Measurements from ENCODE around the gene ZNF346.

Gene ZNF346

DNA sequence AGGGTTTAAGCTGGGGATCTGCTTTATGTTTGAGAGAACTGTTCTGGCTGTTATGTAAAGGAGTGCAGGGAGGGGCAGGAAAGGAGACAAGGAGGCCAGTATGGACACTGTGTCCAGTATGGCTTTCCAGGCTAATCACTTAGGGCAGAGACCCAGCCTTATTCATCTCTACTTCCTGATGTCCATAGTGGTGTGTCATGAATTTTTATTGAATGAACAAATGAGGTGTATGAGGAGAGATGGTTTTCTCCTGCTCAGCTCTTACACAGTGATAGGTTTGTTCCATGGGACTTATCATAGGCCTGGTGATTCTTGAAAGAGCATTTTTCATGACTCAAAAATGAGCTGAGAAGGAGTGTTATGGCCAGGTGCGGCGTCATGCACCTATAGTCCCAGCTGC, 43.7 kb downstream of the ZNF346 start:
- in situ Hi-C loops (cut with MboI; ENCODE audit: low sequenced_read_pairs) = no loop called here

DNA sequence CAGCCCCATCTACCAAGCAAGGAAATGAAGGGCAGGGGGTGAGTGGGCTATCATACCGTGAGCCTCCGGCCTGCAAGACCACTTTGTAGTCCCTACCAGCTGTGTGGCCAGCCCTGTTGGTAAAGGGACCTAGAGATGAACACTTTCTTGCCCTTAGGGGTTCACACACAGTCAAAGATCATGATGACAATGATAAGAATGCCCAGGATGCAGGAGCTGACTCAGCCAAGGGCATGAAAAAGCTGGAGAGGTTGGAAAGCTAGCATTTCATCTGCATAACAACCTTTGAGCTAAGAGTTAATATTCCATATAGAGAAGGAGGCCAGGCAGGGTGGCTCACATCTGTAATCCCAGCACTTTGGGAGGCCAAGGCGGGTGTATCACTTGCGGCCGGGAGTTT, 45.0 kb downstream of the ZNF346 start:
- in situ Hi-C loops (cut with MboI; ENCODE audit: low sequenced_read_pairs) = no loop called here

- in situ Hi-C loops (cut with MboI; ENCODE audit: low sequenced_read_pairs) = no loop called here
Observed at GRCh38 chr5:177070536-177071191, 48.2 kb downstream of the ZNF346 start.

DNA sequence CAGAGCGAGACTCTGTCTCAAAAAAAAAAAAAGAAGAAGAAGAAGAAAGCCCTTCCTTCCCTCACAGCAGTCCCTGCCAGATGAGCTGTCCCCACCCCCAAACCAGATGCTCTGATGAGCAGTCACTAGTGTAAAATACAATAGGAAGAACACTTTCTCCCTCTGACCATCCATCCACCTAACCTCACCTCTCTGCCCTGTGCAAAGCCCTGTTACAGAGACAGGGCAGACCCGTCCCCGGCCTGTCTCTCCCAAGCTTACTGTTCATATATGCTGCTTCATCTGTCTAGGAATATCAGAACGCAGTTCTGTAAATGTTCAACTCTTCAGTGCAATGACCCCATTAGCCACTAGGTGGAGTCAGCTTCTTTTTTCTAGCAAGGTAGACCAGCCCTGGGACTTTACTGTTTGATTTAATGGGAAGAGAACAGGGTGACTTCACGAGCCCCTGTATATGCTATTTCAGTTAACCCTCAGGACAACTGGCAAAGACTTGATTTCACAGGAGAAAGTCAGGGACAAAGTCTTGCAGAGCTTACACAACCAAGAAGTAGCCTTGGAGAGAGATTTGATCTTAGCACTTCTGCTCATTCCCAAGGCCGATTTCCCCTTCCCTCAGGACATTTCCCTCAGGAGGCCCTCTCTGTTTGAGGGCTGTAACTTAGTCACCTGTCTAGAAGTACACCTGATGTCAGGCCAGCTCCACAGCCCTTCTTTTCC, 49.3 kb downstream of the ZNF346 start:
- in situ Hi-C loops (cut with MboI; ENCODE audit: low sequenced_read_pairs) = no loop called here

DNA sequence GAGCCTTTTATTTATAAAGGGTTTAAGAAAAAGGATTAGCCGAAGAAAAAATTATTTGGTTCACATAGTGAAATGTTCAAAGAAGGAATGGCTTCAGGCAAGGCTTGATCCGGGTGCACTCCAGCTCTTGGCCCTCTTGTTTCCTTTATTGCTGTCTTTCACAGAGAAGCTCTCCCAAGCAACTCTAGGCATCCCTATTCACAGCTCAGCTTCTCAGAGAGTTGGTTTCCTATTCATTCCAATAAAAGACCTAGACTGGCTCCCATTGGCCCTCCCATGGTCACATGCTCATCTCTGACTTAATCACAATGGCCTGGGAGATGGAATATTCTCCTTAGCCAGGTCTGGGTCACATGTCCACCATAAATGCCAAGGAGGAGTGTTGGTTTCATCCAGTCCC, 54.8 kb downstream of the ZNF346 start:
- in situ Hi-C loops (cut with MboI; ENCODE audit: low sequenced_read_pairs) = no loop called here

- in situ Hi-C loops (cut with MboI; ENCODE audit: low sequenced_read_pairs) = no loop called here
Observed at GRCh38 chr5:177079606-177080005, 57.1 kb downstream of the ZNF346 start.

GRCh38 chr5:177080265-177080664, 57.8 kb downstream of the ZNF346 start:
- in situ Hi-C loops (cut with MboI; ENCODE audit: low sequenced_read_pairs) = no loop called here

- in situ Hi-C loops (cut with MboI; ENCODE audit: low sequenced_read_pairs) = no loop called here
Observed at GRCh38 chr5:177081859-177082258, 59.4 kb downstream of the ZNF346 start.

DNA sequence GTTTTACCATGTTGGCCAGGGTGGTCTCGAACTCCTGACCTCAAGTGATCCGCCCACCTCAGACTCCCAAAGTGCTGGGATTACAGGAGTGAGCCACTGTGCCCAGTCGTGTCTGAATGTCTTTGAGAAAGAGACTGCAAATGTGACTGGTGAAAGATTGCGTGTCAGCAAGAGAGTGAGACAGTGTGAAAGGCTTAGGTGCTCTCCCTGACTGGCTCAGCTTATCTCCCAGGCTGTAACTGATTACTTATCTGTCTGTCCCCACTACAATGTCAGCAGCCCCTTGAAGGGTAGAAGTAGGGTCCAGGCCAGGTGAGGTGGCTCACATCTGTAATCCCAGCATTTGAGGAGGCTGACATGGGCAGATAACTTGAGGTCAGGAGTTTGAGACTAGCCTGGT, 60.9 kb downstream of the ZNF346 start:
- in situ Hi-C loops (cut with MboI; ENCODE audit: low sequenced_read_pairs) = no loop called here

- in situ Hi-C loops (cut with MboI; ENCODE audit: low sequenced_read_pairs) = no loop called here
Observed at GRCh38 chr5:177084175-177084574, 61.7 kb downstream of the ZNF346 start.

- in situ Hi-C loops (cut with MboI; ENCODE audit: low sequenced_read_pairs) = no loop called here
Observed at GRCh38 chr5:177085985-177086653, 63.6 kb downstream of the ZNF346 start.

DNA sequence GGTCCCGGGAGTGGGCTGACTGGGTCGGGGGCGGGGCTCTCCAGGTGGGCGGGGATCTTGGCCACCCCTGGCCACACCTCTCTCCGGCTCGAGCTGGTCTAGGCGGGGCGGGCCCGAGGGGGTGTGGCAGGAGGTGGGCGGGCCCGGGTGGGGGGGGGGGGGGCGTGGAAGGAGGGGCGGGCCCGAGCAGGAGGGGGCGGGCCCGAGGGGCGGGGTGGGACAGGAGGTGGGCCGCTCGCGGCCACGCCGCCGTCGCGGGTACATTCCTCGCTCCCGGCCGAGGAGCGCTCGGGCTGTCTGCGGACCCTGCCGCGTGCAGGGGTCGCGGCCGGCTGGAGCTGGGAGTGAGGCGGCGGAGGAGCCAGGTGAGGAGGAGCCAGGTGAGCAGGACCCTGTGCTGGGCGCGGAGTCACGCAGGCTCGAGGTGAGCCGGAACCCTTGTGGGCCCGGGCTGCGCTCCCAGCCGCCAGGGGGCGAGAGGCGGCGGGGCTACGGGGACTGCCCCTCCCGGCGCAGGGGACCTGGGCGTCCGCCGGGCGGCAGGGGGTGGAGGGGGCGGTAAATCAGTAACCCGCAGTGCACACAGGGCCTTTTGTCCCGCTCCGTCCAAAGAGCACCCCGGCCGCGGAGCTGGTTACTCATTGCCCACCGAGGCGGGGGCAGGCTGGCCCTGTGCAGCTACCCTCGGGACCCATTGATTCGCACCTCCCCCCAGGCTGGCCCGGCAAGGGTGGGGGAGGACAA, 64.3 kb downstream of the ZNF346 start, which contains the start of gene FGFR4:
Gene FGFR4 (plus strand): TSS at position 262 of the 744 bp plus-strand sequence. CDS start 2,688 bp downstream, outside the sequence.
- in situ Hi-C loops (cut with MboI; ENCODE audit: low sequenced_read_pairs) = no loop called here

GRCh38 chr5:177087398-177088005, 65.0 kb downstream of the ZNF346 start:
- in situ Hi-C loops (cut with MboI; ENCODE audit: low sequenced_read_pairs) = no loop called here

DNA sequence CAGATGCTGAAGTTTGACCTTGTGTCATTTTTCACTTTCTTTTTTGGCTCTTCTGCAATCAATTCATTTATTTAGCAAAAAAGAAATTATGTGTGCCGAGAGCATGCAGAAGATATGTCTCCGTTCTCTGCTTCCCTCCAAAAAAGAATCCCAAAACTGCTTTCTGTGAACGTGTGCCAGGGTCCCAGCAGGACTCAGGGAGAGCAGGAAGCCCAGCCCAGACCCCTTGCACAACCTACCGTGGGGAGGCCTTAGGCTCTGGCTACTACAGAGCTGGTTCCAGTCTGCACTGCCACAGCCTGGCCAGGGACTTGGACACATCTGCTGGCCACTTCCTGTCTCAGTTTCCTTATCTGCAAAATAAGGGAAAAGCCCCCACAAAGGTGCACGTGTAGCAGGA, 66.6 kb downstream of the ZNF346 start:
- in situ Hi-C loops (cut with MboI; ENCODE audit: low sequenced_read_pairs) = no loop called here

- in situ Hi-C loops (cut with MboI; ENCODE audit: low sequenced_read_pairs) = no loop called here
Observed at GRCh38 chr5:177089825-177090641, 67.5 kb downstream of the ZNF346 start.

DNA sequence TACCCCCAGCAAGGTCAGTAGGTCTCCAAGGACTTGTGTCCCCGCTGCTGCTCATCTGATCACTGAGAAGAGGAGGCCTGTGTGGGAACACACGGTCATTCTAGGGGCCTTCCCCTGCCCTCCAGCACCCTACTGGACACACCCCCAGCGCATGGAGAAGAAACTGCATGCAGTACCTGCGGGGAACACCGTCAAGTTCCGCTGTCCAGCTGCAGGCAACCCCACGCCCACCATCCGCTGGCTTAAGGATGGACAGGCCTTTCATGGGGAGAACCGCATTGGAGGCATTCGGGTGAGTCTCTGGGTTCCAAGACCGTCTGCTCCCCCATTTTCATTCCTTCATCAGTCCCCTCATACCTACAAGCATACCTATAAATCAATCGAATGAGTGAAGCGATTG, 68.3 kb downstream of the ZNF346 start:
- in situ Hi-C loops (cut with MboI; ENCODE audit: low sequenced_read_pairs) = no loop called here

DNA sequence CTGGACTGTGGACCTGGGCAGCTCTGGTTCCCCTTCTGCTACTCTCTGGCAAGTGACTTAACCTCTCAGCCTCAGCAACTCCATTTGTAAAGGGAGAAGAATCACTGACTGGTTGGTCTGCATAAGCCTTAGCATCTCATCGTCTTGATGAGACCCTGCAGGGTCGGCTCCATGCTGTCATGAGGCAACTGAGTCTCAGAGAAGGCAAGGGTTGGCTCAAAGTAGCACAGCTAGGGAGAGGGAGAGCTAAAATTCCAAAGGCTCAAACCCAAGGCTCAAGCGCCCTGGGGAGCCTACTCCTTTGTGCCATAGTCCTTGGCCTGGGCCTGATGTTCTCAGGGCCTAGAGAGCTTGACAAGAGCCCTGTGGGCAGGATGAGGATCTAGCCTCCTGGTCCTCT, 68.7 kb downstream of the ZNF346 start:
- in situ Hi-C loops (cut with MboI; ENCODE audit: low sequenced_read_pairs) = no loop called here

DNA sequence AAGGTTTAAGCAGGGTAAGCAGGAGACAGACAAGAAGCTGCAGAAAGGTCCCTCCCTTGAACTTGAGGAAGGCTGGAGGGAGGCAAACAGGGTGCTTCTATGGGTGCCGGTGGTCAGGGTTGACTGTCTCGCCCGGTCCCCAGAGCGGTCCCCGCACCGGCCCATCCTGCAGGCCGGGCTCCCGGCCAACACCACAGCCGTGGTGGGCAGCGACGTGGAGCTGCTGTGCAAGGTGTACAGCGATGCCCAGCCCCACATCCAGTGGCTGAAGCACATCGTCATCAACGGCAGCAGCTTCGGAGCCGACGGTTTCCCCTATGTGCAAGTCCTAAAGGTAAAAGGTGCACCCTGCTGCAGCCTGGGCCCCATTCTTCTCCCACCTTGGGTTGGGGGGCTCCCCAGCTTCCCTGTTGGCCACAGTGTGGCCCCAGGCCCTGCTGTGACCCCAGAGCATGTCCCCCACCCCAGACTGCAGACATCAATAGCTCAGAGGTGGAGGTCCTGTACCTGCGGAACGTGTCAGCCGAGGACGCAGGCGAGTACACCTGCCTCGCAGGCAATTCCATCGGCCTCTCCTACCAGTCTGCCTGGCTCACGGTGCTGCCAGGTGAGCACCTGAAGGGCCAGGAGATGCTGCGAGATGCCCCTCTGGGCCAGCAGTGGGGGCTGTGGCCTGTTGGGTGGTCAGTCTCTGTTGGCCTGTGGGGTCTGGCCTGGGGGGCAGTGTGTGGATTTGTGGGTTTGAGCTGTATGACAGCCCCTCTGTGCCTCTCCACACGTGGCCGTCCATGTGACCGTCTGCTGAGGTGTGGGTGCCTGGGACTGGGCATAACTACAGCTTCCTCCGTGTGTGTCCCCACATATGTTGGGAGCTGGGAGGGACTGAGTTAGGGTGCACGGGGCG, 69.9 kb downstream of the ZNF346 start:
- in situ Hi-C loops (cut with MboI; ENCODE audit: low sequenced_read_pairs) = no loop called here

- in situ Hi-C loops (cut with MboI; ENCODE audit: low sequenced_read_pairs) = no loop called here
Observed at GRCh38 chr5:177093082-177093712, 70.7 kb downstream of the ZNF346 start.

Measured in HL-60/S4 treated with retinoic acid at 250 ng/mL for 4 days and 3 days (cell line).